ENCODE measurements around the gene DIS3L2.

DNA sequence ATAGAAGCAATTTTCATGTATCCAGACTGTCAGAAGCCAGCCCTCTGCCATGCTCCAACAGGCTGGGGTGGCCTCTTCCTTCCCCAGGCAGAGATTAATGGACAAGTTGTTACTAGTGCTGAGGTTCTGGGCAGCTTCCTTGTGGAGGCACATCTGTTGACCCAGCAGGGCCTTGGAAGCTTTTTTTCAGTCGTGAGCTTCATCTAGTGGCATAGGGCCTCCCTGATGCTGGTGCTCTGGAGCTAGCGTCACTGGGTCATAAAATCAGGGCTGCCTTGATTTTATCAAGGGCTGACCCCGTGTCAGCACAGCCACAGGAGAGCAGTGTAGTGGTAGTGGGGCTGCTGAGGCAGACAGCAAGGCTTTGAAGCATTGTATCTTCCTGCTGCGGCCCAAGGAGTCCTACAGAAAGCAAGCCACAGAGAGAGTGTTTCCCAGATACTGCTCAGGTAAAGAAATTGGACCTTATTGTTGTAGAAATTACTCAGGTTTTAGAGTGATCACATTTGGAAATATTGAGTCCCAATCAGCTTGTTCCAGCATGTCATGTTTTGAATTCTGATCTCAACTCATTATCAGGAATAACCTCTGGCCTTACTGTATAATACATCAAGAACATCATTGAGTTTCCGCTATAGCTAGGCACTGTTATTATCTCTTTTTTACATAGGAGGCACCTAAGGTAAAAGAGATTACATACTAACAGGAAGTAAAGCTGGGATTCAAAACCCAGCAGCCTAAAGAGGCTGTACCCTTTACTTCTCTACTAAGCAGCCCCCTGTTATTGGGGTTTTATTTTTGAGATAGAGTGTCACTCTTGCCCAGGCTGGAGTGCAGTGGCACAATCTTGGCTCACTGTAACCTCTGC lies 324.7 kb downstream of the DIS3L2 start:
- TF ChIP-seq, protein P1, sequence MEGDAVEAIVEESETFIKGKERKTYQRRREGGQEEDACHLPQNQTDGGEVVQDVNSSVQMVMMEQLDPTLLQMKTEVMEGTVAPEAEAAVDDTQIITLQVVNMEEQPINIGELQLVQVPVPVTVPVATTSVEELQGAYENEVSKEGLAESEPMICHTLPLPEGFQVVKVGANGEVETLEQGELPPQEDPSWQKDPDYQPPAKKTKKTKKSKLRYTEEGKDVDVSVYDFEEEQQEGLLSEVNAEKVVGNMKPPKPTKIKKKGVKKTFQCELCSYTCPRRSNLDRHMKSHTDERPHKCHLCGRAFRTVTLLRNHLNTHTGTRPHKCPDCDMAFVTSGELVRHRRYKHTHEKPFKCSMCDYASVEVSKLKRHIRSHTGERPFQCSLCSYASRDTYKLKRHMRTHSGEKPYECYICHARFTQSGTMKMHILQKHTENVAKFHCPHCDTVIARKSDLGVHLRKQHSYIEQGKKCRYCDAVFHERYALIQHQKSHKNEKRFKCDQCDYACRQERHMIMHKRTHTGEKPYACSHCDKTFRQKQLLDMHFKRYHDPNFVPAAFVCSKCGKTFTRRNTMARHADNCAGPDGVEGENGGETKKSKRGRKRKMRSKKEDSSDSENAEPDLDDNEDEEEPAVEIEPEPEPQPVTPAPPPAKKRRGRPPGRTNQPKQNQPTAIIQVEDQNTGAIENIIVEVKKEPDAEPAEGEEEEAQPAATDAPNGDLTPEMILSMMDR (IDR thresholded peaks at IDR 0.05) = no peak
- no peak for TF ChIP-seq POLR2A (IDR thresholded peaks at IDR 0.05)

Data from uterus (tissue), 2 donors.